Subcutaneous preadipocyte (primary cell): ENCODE results near the gene SPTY2D1. TPM values are rescaled to one million over a fixed set of nuclear protein-coding genes. Genes with fewer than 3 reads are reported as not detected.

Experiments used
- total RNA-seq: library from RNA; depleted of rRNA; stranded (reverse); fragments of >200 nt; gene quantifications from 2 replicates; pipeline ENCODE4 v1.2.3, GENCODE V29; 2012

SPTY2D1 gene, protein sequence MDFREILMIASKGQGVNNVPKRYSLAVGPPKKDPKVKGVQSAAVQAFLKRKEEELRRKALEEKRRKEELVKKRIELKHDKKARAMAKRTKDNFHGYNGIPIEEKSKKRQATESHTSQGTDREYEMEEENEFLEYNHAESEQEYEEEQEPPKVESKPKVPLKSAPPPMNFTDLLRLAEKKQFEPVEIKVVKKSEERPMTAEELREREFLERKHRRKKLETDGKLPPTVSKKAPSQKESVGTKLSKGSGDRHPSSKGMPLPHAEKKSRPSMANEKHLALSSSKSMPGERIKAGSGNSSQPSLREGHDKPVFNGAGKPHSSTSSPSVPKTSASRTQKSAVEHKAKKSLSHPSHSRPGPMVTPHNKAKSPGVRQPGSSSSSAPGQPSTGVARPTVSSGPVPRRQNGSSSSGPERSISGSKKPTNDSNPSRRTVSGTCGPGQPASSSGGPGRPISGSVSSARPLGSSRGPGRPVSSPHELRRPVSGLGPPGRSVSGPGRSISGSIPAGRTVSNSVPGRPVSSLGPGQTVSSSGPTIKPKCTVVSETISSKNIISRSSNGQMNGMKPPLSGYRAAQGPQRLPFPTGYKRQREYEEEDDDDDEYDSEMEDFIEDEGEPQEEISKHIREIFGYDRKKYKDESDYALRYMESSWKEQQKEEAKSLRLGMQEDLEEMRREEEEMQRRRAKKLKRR
- total RNA-seq = 11.8 and 20.3 TPM in 2 replicates

DNA sequence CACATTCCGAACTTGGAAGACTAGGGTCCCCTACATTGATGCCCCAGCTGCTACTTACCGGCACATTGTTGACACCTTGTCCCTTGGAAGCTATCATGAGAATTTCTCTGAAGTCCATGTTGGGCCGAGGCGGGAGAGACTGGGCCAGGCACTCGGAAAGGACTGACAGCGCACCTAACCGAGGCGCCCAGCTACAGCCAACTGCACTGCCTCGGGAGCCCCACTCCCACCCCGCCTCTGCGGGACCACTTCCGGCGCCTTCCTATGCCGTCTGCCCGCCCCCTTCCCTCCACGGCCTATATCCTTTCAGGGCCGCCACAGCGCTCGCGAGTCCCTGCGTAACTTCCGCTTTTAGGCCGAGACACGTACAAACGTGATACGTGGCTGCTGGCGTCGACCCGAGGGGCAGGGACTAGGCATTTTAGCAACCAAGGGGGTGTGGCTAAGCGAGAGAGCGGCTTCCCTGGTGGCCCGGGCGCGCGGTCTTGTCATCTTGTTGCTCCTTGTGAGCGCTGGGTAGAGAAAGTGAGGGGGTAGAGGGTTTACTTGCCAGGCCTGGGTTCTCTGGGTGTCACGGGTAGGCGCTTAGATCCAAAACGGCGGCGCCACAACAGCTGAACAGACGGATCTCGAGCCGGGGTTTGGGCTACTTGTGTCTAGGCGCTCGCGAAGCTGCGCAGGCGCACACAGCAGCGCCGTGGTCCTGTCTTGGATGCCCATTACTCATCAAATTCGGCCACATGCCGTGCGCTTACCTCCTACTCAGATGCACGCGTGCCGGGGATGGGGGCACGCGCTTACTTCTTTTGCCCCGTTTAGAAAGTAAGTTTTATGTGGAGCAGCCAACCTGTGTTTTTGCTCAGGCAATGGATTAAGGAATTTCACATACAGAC, at the start of gene SPTY2D1:
SPTY2D1 (minus strand) TSS at position 203 of the 893 bp plus-strand sequence; CDS start at position 118, 85 bp downstream.

DNA sequence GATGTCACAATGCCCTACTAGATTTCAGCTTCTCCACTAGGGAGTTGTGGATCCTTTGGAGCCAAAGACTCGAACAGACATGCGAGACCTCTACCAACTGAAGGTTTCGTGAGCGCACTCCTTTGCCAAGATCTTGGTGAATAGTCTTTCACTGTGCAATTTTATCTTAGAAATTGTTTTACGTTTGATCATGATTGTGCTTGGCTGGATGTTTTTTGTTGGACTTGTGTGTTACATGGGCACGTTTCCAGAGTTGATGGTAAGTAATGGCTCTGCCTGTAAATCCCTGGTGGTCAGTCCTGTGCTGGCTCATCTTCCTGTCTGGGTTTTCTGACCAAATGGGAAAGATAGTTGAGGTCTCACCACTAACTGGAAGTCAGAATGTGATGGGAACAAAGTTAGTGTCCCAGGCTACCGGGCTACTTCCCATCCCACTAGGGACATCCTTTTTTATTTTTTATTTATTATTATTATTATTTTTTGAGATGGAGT, 34.4 kb downstream of the SPTY2D1 start, which contains the start of gene MISFA:
MISFA (plus strand) TSS at position 51 of the 492 bp plus-strand sequence; CDS start at position 191, 140 bp downstream.

DNA sequence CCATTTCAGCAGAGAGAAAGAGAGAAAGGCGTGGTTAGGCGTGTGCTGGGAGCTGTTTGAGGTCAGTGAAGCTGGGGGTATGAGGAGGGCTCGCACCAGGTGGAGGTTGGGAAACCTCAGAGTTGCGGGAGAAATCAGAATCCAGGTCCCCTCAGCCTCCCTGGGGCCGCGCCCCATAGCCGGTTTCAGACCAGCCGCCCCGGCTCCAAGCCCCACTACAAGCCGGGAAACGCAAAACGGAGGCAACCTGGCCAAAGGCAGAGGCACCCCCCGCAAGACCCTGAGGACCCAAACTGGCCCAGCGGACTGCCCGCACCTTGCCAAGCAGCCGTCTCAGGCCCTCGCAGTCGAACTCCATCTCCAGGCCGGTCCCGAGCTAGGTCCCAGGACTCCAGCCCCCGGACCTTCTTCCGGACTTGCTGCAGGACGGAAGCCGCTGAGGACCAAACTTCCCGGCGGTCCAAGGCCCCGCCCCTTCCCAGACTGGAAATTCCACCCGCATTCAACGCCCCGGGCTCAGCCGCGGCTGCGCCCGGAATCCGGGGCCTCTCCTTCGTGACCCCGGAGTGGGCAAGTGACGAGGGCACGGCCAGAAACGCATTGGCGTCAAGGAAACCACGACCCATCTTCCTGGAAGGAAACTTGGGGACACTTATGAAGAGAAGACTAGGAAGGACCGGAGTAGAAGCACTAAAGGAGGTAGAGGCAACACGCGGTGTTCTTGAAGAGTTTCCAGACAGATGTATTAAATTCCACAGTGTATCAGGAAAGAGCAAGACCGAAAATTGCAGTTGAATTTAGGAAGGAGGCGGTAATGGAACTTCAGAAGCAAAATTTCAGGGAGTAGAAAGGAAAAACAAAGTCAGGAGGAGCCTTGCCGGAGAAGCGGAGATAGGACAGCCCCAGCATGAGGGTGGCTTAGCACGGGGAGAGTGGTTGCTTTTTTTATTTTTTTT, 45.6 kb downstream of the SPTY2D1 start, which contains the start of gene UEVLD:
UEVLD (minus strand) TSS at position 438 of the 956 bp plus-strand sequence; CDS start at position 358, 80 bp downstream.

Other genes starting within 250 kb of the SPTY2D1 start
- gene LDHA, start 239.8 kb downstream of the SPTY2D1 start, total RNA-seq = 755 and 862 TPM in 2 replicates
- 0.78 TPM in 1 of 2 replicates, not detected in the other for gene LDHC, start 222.0 kb downstream of the SPTY2D1 start, total RNA-seq
- not detected in 2 replicates for gene LDHAL6A, start 178.5 kb downstream of the SPTY2D1 start, total RNA-seq
- gene TSG101, start 107.4 kb downstream of the SPTY2D1 start, total RNA-seq = 37.5 and 45.6 TPM in 2 replicates
- 18.4 and 21.3 TPM in 2 replicates for gene UEVLD, start 45.6 kb downstream of the SPTY2D1 start, total RNA-seq
- under 0.01 and 0.59 TPM in 2 replicates for gene MISFA, start 34.6 kb downstream of the SPTY2D1 start, total RNA-seq
- 0.73 and 0.78 TPM in 2 replicates for gene TMEM86A, start 64.4 kb upstream of the SPTY2D1 start, total RNA-seq
- gene IGSF22, start 91.8 kb upstream of the SPTY2D1 start, total RNA-seq = under 0.01 TPM in 1 of 2 replicates, not detected in the other
- not detected in 2 replicates for gene PTPN5, start 157.5 kb upstream of the SPTY2D1 start, total RNA-seq